CD4-positive, alpha-beta T cell treated with Interleukin-1 beta for 1 hour (primary cell): ENCODE results near the gene NCDN.

ENCODE experiments used
- DNase-seq, 2 donors: peaks; one replicate each; pipeline ENCODE4 v3.0.0-alpha.2; 2020 to 2022

NCDN gene

GRCh38 chr1:35592991-35593769 is 35.6 kb downstream of the NCDN start:
- DNase-seq, result no peak

DNA sequence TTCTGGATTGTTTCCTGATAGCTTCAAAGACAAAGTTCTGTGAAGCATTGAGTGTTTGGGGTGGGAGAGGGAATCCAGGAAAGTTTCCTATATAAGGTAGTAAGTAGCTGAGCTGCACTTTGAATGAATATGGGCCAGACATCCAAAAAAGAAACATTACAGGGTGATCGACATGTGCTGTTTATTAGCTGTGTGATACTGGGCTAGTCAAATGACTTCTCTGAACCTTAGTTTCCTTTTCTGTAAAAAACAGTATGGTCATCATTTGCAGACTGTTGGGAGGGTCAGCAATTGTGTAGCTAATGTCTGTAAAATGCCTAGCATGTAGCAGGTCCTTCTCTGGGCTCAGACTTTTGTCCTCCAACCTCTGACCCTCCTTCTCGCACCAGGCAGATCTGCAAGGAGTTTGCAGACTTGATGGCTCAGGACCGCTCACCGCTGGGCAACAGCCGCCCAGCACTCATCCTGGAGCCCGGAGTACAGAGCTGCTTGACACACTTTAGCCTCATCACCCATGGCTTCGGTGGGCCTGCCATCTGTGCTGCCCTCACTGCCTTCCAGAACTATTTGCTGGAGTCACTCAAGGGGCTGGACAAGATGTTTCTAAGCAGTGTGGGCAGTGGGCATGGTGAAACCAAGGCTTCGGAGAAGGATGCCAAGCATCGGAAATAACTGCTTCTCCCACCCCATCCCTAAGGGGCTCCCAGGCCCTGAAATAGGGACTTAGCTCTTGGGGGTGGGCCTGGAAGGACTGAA is 36.6 kb downstream of the NCDN start:
- no peak for DNase-seq

- DNase-seq, result no peak
These were observed 38.1 kb downstream of the NCDN start for GRCh38 chr1:35595684-35596083.

- DNase-seq, result no peak
These were observed 40.3 kb downstream of the NCDN start for GRCh38 chr1:35597870-35598269.

GRCh38 chr1:35598895-35599294 is 41.3 kb downstream of the NCDN start:
- DNase-seq, result no peak

DNA sequence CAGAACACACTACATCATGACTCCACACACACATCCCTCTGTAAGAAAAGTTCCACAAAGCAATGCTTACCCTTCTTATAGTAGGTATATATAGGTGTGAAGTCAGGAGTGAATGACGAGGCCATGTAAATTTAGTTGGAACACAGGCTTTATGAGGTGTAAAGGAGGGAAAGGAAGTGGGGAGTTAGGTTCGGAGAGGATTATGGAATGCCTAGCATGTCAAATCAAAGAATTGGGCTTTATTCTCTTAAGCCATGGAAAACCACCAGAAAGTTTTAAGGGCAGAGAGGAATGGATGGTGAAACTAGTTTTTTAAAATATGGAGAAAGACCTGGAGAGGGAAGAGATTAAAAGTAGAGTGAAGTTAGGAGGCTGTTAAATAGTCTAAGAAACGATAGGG is 41.8 kb downstream of the NCDN start:
- DNase-seq, result no peak

DNA sequence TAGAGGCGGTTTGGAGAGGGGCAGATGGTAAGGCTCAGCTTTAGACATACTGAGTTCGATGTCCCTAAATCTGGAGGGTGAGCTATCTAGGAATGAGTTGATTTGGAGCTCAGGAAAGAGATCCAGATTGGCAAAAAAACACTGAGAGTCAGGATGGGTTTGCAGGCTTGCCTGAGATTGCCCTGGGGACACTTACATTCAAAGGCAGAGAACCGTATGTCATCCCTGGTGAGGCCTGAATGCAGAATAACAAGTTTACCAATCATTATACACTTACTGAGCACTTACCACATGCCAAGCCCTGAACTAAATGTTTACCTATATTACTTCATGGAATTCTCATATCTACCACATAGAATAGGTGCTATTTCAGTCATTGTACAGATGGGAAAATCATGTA is 43.0 kb downstream of the NCDN start:
- no peak for DNase-seq

DNA sequence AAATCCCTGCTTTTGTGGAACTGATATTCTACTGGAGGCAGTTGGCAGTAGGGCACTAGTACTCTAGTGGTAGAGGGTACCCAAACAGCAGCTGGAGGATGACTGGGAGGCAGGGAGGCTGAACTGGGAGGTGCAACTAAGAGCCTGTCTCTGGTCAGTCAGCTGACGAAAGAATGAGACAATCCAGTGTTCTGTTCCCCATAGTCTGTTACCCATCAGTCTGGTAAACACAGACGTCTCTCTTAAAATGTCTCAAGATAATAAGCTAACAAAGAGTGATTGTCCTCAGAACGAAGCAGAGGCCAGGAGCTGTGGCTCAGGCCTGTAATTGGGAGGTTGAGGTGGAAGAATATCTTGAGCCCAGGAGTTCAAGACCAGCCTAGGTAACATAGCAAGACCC is 45.9 kb downstream of the NCDN start:
- DNase-seq, result no peak

GRCh38 chr1:35603941-35604340 is 46.3 kb downstream of the NCDN start:
- DNase-seq, result no peak

GRCh38 chr1:35605071-35605866 is 47.7 kb downstream of the NCDN start:
- no peak for DNase-seq

DNA sequence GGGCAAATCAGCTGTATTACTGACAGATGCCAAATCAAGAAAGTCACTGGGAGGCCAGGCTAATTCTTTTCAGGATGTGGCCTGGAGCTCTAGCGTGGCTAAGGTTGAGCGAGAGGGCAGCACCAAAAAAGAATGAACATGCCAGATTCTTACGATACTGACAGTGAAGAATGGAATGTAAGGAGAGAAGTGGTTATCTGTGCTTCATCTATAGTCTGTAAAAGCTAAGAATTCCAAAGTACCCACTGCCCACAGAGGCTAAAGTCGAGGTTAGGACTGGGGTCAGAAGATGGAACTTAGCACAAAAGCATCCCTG is 48.2 kb downstream of the NCDN start:
- no peak for DNase-seq

DNA sequence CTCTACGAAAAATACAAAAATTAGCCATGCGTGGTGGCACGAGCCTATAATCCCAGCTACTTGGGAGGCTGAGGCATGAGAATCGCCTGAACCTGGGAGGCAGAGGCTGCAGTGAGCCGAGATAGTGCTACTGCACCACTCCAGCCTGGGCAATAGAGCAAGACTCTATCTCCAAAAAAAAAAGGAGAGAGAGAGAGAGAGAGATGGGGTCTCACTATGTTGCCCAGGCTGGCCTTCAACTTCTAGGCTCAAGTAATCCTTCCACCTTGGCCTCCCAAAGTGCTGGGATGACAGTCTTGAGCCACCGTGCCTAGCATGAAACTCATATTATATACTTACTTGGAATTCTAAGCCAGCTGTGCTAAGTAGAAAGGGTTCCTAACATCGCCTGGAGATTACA is 54.1 kb downstream of the NCDN start:
- DNase-seq, result no peak

- no peak for DNase-seq
These were observed 57.8 kb downstream of the NCDN start for GRCh38 chr1:35615440-35615839.
